Astrocyte of the spinal cord (primary cell): ENCODE measurements around the gene NAT8L.

Experiments used
- DNase-seq: peaks from one replicate; pipeline ENCODE4 v3.0.0; 2011; ENCODE audit warnings: low read depth, low spot score
- H3K4me3 ChIP-seq: 2 replicates; pipeline ENCODE4 v1.5.1; 2011; ENCODE audit warnings: low read depth, mild to moderate bottlenecking, low read length, moderate library complexity
- CTCF ChIP-seq: IDR thresholded peaks from 2 replicates; pipeline ENCODE4 v1.5.1; 2012; ENCODE audit warnings: low read depth, mild to moderate bottlenecking, low read length, inconsistent platforms
- in situ Hi-C: cut with HindIII; loops from 2 replicates; pipeline ENCODE4 v1.10.0; 2017; ENCODE audit warnings: low sequenced_read_pairs

Gene NAT8L

DNA sequence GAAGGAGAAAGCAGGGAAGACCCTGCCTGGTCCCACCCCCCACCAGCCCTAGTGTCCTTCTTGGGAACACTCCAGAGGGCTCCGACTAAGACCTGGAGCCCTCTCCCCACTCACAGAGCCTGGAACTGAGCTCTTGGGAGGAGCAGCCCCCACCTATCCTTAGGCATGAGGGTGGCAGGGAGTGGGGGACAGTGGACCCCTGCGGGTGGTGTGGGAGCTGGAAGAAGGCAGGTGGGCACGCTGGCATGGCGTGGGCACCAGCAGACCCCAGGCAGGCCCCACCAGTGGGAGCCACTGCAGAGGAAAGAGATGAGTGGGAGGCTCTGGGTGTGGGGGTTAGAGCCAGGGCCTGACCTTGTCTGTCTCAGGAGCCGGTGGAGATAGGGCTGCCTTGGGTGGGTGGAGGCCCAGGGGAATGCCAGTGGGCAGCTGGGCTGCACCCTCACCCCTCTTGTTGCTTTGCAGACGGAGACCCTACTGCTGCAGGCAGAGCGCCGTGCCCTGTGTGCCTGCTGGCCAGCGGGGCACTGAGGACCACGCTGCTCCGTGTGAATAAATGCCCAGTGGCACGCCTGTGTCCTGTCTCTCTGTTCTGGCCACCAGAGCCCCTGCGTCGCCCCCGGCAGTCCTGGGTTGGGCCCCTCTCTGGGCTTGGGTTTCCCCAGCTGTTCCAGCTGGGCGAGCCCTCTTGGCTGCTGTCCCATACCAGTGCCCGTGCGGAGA lies 15.6 kb upstream of the NAT8L start:
- DNase-seq = no peak
- in situ Hi-C loops = no loop called here
- no peak overlapping the region for H3K4me3 ChIP-seq
- no peak for TF ChIP-seq CTCF

DNA sequence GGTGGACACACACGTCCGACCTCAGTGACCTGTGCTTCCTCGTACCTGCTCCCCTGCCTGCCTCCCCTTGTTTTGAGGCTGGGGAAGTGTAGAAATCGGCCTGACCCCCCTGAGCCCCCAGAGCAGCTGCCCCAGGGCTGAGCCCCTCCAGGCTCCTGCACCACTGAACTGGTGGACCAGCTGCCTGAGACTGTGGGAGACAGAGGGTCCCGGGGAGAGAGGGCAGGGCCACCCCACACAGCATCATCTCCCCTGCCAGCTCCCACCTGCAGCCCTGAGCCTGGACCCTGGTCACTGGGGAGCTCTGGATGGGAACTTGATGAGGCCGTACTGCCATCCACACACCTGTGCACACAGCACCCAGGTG lies 15.0 kb upstream of the NAT8L start:
- DNase-seq = no peak
- in situ Hi-C loops = no loop called here
- TF ChIP-seq CTCF = no peak
- H3K4me3 ChIP-seq = no peak overlapping the region

GRCh38 chr4:2044542-2045517 lies 14.3 kb upstream of the NAT8L start:
- DNase-seq = no peak
- in situ Hi-C loops = no loop called here

DNA sequence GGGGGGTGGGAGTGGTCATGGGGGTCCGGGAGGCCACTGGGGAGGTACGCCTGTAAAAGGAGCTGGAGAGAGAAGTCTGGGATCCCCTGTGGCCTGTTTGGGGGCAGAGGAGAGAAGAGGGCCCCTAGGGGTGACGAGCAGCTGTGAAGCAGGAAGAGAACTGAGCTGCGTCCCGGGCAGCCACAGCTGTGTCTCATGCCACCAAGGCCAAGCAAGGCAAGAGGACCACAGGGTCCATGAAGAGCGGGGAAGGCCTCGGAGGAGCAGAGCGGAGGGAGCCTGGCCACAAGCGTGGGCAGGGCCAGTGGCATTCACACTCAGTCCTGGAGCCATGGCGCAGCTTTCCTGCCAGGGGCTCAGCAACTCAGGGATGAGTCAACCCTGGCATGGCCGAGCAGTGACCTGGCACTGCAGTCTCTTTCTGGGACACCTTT lies 13.6 kb upstream of the NAT8L start:
- no peak overlapping the region for H3K4me3 ChIP-seq
- DNase-seq = no peak
- in situ Hi-C loops = no loop called here
- TF ChIP-seq CTCF = no peak

More at GRCh38 chr4:2044542-2045517, 14.3 kb upstream of the NAT8L start:
- TF ChIP-seq CTCF = no peak
- H3K4me3 ChIP-seq = no peak overlapping the region

- in situ Hi-C loops = no loop called here
- DNase-seq = no peak
- no peak for TF ChIP-seq CTCF
- H3K4me3 ChIP-seq = no peak overlapping the region
Measured at GRCh38 chr4:2046031-2046961, 12.8 kb upstream of the NAT8L start.
